Fibroblast of peridontal ligament (primary cell): ENCODE results near the gene TMEM235.

Source experiments
- DNase-seq: peaks from one replicate; pipeline ENCODE4 v3.0.0-alpha.2; 2010; ENCODE audit errors: extremely low read depth

The TMEM235 gene

DNA sequence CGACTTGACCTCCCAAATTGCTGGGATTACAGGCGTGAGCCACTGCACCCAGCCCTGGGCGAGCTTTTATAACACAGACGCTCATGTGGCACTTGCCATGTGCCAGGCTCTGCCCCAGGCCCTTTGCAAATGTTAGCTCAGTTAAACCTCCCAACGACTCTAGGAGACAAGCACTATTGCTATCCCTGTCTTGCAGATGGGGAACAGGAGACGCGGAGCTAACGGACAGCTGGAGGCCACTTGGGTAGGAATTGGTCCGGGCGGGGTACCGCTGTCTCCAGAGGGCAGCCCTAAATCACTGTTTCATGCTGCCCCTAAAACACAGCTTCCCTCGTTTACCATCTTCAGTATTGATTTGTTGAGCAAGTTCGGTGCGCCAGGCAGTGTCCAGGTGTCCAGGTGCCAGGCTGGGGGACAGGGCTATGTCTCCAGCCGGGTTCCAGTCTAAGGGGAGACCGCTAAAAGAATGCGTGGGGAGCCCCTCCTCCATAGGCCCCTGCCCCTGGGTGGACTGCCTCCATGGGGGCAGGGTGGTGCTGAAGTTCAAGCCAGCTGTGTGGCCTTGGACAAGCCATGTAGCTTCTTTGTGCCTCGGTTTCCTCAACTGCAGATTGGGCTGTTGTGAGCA lies 23.7 kb downstream of the TMEM235 start:
- DNase-seq: no peak

DNA sequence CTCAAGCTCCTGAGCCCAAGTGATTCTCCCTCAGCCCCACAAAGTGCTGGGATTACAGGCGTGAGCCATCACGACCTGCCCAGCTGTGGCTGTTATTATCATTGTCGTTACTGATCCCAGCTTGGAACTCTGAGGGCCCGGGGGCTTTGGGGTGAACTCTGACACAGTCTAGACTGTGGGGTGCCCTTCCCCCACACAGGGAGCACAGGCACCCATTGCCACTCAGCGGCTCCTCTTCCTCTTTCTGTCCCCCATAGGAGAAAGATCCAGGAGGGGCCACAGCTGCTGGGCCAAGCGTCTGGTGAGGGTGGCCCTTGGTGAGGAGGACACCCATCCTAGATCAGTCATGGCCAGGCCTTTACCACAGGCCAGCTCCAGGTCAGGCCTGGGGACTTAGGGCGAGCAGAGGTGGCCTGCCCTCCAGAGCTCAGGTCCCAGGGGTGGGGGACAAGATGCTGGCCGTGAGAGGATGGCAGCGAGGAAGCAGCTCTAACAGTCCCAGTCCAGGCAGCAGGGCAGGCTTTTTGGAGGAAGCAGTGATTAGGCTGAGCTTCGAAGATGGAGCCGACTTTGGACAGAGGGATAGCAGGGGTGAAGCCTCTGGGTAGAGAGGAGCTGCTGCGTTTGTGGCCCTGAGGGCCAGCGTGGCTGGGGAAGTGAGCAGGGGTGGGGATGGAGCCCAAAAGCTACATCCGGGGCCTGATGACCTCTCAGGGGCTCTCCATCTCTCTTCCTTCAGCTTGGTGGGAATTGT lies 24.7 kb downstream of the TMEM235 start:
- no peak for DNase-seq

DNA sequence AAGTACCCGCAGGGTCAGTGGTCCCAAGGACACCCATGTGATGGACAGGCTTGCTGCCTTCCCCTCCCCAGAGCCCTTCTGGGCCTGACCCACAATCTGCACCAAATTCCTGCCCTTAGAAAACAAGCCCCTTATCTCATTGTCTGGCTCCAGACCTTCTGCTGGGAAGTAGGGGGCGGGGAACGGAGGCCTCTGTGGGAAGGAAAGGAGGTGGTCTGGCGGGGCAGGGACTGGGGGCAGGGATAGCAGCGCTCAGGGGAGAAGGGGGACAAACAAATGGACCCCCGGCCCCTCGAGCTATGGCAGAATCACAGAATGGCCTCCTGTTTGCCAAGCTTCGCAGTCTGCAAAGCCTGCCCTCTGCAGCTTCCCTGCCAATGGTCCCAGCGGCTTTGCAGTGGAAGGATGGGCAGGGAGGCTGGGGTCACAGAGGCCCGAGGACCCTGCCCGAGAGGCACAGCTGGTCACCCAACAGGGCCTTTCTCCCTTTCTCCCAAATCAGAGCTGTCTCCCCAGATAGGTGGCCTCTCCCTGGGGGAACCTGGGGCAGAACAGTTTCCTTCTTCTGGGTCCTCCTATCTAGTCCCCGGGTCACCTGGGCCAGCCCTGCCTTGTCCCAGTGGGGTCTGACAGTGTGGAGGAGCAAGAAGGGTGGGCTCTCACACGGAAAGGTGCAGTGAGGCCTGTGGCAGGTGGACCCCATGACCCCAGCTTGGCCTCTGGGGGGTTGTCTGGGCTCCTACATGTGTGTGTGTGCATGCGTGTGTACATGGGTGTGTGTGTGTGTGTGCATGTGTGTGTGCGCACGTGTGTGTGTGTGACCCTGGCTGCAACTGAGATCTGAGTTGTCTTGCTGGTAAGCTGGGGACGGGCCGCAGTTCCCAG lies 25.5 kb downstream of the TMEM235 start:
- DNase-seq: no peak

DNA sequence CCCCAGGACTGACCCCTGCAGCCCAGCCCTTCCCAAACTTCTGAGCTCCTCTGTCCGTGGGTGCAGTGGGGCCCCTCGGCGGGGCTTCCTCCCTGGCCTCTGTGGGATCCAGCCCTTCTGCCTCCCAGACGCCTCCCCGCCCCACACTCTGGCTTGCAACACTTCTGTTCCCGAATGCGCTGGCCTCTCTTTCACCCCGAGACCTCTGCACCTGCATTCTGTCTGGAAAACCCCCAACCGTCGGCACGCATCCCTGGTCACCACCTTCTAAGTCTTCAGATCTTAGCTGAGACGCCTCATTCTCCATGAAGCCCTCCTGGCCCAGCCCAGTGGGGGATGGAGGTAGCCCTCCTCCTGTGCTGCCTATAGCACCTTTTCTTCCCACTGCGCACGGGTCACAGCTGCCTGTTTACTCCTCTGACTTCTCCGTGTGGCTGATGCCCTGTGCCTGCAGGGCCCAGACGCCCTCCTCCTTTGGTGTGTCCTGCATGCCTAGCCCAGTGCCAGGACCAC lies 26.4 kb downstream of the TMEM235 start:
- DNase-seq: no peak

DNA sequence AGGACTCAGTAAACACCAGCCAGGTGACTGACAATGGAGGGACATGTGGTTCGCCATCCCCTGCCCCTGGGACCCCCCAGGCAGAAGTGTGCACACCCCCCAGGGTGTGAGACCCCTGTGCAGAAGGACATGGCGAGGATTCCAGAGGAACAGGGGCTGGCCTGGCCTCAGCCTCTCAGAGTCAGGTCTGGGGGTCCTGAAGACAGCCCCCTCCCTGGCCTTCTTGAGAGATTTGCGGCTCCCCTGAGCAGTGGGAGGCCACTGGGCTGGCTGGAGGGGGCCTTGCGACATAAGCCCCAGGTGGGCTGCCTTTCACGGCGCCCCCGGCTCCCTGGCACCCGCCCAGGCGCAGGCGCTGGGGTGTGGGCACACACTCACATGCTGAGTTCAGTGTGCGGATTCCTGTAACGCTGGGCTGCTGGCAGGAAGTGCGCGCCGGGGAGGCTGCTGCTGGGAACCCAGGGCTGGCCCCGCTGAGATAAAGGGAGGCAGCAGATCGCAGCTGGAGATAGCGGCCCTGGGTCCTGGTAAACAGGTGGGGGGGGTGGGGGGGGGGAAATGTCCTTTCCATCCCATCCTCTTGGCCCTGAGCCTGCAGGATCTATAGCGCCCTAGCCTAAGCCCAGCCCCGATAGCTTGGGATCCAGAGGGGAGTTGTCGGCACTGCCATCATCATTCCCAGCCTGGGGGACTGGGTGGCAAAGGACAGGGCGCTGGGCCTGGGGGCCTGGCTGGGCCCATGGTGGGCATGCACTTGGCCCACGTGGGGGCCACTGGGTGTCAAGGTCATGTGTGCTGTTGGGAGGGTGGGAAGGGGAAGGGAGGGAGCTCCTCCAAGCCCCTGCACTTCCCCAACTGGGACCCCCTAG lies 27.1 kb downstream of the TMEM235 start:
- DNase-seq: no peak

DNA sequence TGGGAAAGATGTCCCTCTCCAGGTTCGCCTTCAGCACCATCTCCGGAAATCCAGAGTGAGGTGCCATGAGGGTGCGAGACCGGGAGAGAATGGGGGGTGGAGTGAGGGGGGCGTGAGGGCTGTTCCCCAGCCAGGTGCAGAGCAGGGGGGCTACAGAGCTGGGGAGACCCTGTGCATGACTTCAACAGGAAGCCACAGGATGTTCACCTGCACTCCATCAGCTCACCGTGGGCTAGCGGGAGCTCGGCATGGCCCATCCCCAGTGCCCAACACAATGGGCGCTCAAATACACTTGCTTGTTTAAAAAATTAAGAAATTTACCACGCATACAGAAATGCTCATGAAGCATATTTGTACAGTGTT lies 27.7 kb downstream of the TMEM235 start:
- no peak for DNase-seq

DNA sequence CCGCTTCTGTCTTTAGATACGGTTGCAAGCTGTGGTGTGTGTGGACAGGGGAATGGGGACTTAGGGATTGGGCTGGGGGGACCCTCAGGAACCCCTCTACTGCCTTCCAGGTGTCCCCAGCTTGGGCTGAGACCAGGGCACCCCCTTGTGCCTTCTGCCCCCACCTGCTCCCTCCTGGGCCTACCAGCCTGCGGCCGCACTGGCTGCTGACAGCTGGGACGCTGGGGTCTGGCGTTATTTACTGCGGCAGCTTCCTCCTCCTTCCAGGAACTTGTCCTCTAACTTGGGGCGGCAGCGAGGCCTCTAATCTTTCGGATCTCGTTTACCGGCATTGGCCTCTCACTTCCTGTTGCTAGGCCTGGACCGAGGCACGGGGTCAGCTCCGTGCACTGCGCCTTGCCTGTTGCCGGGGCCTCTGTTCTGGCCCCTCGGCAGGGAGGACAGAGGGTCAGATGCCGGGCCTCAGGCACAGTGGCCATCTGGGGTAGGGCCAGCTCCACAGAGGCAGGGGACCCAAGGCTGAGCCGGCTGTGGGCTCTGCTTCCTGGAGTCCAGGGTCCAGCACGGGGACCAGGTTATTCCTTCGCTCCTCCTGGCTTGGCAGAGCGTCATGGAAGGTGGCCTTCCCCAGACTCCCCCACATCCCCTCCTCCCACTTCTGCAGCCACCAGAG lies 31.8 kb downstream of the TMEM235 start:
- DNase-seq: no peak

DNA sequence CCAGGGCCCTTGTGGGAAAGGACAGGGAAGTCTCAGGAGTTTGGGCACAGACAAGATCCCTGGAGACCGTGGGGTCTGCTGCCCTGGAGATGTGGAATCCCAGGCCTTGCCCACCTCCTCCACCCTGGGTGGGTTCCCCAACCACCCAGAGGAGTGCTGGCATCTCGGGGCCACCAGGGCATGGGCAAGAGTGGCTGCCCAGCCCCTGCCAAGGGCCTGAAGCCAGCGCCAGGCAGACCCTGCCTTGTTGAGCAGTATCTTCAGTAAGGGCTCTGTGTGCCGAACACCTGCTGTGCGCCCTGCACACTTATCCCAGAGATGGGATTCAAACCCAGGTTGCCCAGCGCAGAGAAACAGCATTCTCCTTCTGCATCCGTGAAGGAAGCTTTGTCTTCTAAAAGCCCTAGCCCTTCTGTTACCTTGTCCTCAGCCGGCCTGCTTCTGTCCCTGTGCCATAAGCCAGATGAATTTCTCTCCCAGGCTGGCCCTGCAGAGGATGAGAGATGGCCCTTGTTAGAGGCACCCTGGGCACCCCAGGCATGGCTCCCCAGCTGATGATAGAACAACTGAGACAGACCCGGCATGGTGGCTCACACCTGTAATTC lies 32.4 kb downstream of the TMEM235 start:
- DNase-seq: no peak

DNA sequence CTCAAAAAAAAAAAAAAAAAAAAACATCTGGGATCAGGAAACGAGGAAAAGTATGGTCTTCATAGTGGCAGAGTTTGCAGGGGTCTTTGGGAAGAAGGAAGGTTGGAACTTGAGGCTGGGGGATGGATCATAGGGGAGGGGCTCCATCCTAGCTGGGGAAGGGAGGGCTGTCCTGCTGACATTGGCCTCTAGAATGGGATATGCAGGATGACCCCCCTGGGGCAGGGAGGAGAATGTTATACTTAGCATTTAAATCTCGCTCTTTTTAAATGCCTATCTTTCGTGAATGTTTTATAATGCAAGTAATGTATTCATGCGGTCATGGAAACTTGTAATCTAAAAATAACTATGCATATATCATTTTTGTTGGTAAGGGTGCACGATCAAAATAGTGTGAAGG lies 33.2 kb downstream of the TMEM235 start:
- no peak for DNase-seq

DNA sequence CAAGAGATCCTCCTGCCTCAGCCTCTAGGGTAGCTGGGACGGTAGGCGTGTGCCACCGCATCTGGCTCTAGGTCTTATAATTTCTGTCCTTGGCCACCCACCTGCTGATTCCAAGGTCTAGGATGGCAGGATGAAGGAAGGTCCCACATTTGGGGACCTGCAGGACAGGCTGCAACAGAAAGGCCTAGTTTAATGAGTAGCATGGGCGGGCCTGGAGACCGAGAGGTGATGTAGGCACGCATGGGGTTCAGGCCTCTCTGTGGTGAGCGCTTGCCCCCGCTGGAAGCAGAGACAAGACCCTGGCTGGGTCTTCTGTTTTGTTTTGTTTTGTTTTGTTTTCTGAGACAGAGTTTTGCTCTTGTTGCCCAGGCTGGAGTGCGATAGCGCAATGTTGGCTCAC lies 33.7 kb downstream of the TMEM235 start:
- DNase-seq: no peak

DNA sequence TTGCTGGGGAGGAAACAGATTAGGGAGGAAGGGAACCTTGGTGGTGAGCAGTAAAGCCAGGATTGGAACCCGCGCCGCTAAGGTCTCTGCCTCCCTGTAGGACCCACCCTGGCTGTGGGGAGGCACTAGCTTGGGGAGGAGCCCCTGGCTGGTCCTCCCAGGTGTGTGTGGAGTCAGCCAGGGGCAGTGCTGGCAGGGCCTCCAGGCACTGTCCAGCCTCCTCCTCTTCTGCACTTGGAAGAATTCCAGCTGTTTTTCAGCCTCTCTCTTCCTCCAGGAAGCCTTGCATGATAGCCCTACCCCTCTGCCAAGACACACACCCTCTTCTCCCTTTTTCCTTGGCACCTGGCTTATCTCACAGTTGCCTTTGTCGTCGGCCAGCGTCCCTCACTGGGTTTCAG lies 34.8 kb downstream of the TMEM235 start:
- DNase-seq: no peak

DNA sequence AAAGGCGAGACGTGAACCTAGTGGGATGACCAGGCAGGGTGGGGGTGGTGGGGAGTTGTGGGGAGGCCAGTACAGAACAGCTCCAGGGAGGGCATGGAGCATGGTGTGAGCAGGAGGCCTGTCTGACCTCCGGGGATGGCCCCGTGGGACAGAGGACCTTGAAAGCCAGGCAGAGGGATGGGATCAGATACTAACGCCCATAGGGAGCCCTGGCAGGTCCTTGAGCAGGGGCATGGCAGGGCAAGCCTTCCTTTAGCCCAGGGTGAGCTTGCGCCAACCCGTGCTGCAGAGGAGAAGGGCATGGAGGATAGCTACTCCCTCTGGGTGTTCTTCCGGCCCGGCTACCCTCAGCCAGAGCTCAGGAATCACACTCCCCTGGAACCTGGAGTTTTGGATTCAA lies 35.3 kb downstream of the TMEM235 start:
- no peak for DNase-seq

DNA sequence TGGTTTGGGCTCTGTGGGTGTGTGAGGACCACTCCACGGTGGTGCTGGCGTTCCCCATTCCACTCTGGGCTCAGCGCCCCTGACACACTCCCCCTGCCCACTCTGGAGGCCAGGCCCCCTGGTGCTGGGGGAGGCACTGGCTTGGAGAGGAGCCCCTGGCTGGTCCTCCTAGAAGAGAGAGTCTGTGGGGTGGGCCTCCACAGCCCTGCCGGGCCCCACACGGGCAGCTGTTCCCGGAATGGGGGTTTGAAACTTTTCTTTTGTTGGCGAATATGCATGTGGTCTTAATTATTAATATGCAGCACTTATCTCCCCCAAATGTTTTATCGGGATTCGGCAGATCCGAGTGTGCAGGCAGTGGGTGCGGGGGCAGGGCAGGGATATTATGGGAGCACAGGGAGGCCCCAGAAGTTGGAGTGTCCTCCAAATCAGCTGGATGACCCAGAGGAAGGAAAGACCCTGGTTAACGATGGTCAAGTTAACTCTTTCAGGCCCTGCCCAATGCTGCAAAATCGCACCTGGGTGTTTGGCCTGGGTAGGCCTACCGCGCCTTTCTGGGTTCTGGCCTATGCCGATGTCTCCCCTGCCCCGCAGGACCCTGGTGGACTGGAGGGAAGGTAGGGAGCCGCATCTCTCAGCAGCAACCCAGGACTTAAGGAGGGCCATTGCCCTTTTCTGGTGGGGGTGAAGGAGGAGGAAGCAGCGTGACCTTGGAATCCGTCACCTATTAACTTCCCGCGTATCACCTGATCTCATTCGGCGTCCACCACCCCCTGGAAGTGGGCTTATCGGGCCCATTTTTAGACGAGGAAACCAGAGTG lies 36.0 kb downstream of the TMEM235 start:
- DNase-seq: no peak

DNA sequence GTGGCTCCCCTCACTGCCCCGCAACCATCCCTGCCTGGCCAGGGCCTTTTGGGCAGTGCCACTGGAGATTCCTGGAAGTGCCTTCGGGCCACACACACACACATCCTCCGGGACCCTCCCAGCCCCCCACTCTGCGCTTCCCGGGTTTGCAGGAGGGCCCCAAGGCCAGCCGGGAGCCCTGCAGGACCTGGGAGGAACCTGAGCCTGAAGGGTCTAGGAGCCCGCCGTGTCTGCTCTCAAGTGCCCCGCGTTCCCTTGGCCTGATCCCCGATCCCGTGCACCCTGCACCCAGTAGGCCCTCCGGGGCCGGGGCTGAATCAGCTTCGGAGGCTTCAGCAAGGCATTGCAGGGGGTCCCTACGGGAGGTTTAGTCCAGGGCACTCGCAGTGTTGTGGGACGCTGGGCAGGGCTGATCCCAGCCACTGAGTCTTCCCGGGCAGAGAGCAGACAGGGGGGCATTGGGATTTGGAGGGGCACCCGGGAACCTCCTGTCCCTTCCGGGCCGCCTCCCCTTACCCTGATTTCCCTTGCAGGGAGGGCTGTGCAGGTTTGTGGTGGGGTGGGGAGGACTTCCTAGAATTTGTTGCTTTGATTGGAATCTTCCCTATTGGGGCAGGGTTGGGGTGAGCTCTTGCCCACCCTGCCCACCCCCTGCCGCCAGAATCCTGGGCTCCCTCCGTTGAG lies 36.9 kb downstream of the TMEM235 start:
- no peak for DNase-seq

DNA sequence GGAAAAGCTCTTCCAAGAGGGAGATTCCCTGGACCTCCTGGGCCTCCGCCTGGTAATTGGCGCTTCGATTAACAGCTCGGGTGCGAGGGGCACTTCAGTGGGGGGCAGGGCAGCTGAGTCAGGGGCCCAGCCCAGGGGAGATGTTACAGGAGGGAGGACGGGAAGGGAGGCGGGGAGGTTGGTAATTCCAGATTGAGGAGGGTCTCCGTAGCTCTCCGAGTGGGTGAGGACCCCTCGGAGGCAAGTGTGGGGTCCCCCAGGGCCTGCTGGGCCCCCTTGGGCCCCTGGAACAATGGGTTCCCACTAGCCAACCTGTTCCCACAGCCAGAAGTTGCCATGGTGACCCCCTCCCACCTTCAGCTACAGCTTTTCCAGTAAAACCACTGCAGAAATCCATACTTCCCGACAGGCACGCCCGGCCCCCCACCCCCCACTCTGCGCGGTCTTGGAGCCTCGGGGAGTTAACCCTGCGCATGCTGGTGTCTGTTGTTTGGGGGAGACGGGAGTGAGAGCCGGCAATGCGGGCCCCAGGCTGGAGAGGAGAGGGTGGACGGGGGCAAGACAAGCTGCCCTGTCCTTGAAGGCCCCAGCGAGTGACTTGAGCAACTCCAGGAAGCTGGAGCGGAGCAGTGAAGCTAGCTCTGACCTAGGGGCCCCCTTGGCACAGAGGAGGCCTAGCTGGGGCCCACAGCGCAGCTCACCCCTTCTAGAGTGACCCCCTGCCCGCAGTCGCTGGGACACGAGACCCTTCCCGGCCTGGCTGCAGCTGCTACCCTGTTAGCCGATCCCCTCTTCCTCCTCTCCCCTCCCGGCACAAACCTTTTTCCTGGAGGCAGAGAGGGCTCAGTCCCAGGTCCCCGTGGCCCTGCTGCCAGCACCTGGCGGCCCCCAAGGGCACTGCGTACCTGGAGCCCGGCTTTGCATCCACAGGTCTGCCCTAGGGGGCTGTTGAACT lies 37.8 kb downstream of the TMEM235 start:
- peak; percentile 58 for DNase-seq

DNA sequence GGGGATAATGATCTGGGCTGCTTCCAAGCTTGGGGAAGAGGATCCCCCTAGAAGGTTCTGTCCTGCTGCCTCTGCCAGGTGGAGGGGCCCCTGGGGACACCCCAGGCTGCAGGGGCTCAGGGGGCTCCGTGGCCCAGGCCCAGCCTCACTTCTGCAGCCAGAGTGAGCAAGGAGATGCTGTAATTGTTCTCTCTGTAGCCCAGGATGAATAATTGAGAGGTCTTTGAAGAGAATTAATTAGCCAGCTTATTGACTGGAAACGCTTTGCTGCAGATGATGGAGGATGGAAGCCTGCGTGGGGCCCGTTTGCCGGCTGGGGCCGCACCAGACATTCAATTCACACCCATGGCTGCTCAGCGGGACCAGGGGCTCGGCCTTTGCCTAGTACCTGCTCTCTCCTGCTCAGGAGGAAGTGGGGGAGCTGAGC lies 38.5 kb downstream of the TMEM235 start:
- no peak for DNase-seq

DNA sequence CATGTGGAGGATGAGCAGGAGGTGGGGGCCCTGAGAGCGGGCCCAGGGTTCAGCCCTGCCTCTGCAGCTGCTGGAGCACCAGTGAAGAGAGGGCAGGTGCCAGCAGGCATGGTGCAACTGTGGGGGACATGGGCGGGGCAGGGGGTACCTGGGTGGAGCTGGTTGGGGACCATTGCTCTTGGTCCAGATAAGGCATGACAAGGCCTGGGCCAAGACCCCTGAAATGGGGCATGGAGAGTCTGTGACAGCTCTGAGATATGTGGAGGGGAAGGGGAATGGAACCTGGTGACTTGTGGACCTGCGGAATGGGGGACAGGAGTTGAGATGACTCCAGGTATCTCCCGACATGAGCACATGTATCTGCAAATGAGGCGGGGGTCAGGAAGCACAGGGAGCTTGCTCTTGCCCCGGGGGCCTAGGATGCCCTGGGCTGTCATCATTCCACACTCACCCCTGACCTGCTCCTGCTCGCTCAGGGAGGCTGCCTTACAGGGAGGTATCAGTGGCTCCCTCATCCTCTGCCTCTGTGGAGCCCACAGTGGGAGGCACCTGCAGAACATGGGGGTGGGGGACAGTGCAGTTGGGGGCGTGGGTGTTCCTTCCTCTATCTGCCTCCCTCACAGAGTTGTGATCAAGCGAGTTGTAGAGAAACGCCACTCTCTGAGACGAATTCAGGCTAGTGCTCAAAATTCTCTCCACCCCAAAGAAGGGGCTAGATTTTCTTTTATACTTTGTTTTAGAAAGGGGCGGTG lies 40.2 kb downstream of the TMEM235 start:
- no peak for DNase-seq
